Neural crest cell (in vitro differentiated cells): ENCODE data around the gene TPPP. TPM values are rescaled to one million over a fixed set of nuclear protein-coding genes. Genes with fewer than 3 reads are reported as not detected.

Source experiments
- DNase-seq: peaks from one replicate; pipeline ENCODE4 v3.0.0; 2021; ENCODE audit warnings: low read depth, mixed read lengths, low spot score
- H3K27ac Mint-ChIP-seq: one replicate; pipeline ENCODE4 v1.8.0; 2021; ENCODE audit warnings: mild to moderate bottlenecking, mixed read lengths; ENCODE audit not compliant: unreplicated experiment
- H3K27me3 Mint-ChIP-seq: 2 replicates; pipeline ENCODE4 v1.8.0; 2021; ENCODE audit warnings: low read depth, mild to moderate bottlenecking, mixed read lengths
- H3K36me3 Mint-ChIP-seq: 2 replicates; pipeline ENCODE4 v1.8.0; 2021; ENCODE audit warnings: low read depth, mild to moderate bottlenecking, mixed read lengths
- H3K4me1 Mint-ChIP-seq: 2 replicates; pipeline ENCODE4 v1.8.0; 2021; ENCODE audit warnings: mixed read lengths
- H3K4me3 Mint-ChIP-seq: one replicate; pipeline ENCODE4 v1.8.0; 2021; ENCODE audit warnings: mild to moderate bottlenecking, mixed read lengths
- H3K9me3 Mint-ChIP-seq: 2 replicates; pipeline ENCODE4 v1.8.0; 2021; ENCODE audit warnings: mixed read lengths
- CTCF ChIP-seq: fragments of 200-600 bp; sonication (generic); conservative IDR thresholded peaks from 2 replicates; pipeline ENCODE4 v1.5.0; 2021; ENCODE audit warnings: antibody characterized with exemption, mild to moderate bottlenecking
- total RNA-seq: library from RNA; stranded (reverse); gene quantifications from 2 replicates; pipeline ENCODE4 v1.2.1, GENCODE V29; 2021

The TPPP gene
- total RNA-seq, 1 donor from 2014 or later = 2.7 TPM

- no peaks in the 10 kb centered on the region for H3K4me1 Mint-ChIP-seq
- H3K9me3 Mint-ChIP-seq = no peaks in the 10 kb centered on the region
- no peak overlapping the region for H3K27ac Mint-ChIP-seq
- no peak for DNase-seq
- H3K27me3 Mint-ChIP-seq = no peaks in the 10 kb centered on the region
- H3K4me3 Mint-ChIP-seq = no peak overlapping the region
- TF ChIP-seq CTCF = no peak
- peaks cover 4% of the 10 kb centered on the region for H3K36me3 Mint-ChIP-seq
Observed at GRCh38 chr5:643351-643801, 49.8 kb downstream of the TPPP start.

GRCh38 chr5:642481-642880 is 50.7 kb downstream of the TPPP start:
- no peak for DNase-seq
- Mint-ChIP-seq H3K4me1 (no peaks in the 10 kb centered on the region), H3K27me3 (no peaks in the 10 kb centered on the region), H3K9me3 (no peaks in the 10 kb centered on the region), H3K36me3 (peaks cover 4% of the 10 kb centered on the region), H3K4me3 (no peak overlapping the region), H3K27ac (no peak overlapping the region)
- no peak for TF ChIP-seq CTCF

GRCh38 chr5:641331-641765 is 51.8 kb downstream of the TPPP start:
- H3K36me3 Mint-ChIP-seq = peaks cover 2% of the 10 kb centered on the region
- no peaks in the 10 kb centered on the region for H3K4me1 Mint-ChIP-seq
- DNase-seq = no peak
- no peak overlapping the region for H3K27ac Mint-ChIP-seq
- no peak overlapping the region for H3K4me3 Mint-ChIP-seq
- no peaks in the 10 kb centered on the region for H3K27me3 Mint-ChIP-seq
- no peak for TF ChIP-seq CTCF
- no peaks in the 10 kb centered on the region for H3K9me3 Mint-ChIP-seq

- H3K9me3 Mint-ChIP-seq = no peaks in the 10 kb centered on the region
- no peaks in the 10 kb centered on the region for H3K27me3 Mint-ChIP-seq
- no peak overlapping the region for H3K4me3 Mint-ChIP-seq
- H3K36me3 Mint-ChIP-seq = peaks cover 4% of the 10 kb centered on the region
- H3K4me1 Mint-ChIP-seq = no peaks in the 10 kb centered on the region
- no peak overlapping the region for H3K27ac Mint-ChIP-seq
- DNase-seq = no peak
- TF ChIP-seq CTCF = no peak
Observed at GRCh38 chr5:640461-641330, 52.5 kb downstream of the TPPP start.

- no peaks in the 10 kb centered on the region for H3K27me3 Mint-ChIP-seq
- H3K9me3 Mint-ChIP-seq = no peaks in the 10 kb centered on the region
- H3K4me1 Mint-ChIP-seq = no peaks in the 10 kb centered on the region
- no peak overlapping the region for H3K27ac Mint-ChIP-seq
- peaks cover 7% of the 10 kb centered on the region for H3K36me3 Mint-ChIP-seq
- DNase-seq = no peak
- no peak for TF ChIP-seq CTCF
- H3K4me3 Mint-ChIP-seq = no peak overlapping the region
Observed at GRCh38 chr5:639584-640213, 53.5 kb downstream of the TPPP start.
